CD4-positive, alpha-beta T cell treated with Interleukin-10 for 1 hour (primary cell): ENCODE data around the gene TOP3B.

Experiments used
- DNase-seq: peaks from one replicate; pipeline ENCODE4 v3.0.0-alpha.2; 2020

The TOP3B gene

DNA sequence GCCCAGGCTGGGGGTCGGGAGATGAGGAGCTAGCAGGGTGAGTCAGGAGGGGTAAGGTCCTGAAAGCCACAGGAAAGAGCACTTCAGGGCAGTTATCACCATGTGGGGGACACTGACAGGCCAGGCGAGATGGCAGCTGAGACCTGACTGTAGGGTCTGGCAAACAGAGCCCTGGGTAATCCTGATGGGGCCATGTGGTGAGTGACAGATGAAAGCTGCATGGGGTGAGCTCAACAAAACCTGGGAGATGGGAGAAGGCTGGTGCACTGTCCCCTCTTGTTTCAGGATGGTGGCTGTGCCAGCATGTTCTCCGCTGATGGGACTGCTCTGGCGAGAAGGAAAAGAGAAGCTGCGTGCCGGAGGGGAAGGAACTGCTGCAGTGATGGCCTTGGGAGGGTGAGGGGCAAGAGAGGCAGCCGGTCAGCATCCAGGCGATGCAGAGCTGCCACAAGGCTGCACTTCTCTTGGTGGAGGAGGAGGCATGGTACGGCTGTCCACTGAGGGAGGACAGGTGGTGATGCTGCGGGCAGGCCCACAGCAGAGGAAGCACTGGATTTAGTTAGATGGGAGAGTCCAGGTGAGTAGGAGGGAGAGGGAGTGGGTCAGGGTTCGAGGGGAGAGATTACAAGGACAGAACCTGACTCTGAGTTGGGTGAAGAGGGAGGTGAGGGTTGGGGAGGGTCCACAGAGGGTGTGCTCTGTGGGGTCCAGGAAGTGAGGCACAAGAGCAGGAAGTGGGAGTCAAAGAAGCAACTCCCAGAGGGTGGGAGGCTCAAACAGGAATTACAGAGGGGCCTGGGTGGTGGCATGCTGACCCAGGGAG, 3.8 kb downstream of the TOP3B start:
- DNase-seq, result no peak

DNA sequence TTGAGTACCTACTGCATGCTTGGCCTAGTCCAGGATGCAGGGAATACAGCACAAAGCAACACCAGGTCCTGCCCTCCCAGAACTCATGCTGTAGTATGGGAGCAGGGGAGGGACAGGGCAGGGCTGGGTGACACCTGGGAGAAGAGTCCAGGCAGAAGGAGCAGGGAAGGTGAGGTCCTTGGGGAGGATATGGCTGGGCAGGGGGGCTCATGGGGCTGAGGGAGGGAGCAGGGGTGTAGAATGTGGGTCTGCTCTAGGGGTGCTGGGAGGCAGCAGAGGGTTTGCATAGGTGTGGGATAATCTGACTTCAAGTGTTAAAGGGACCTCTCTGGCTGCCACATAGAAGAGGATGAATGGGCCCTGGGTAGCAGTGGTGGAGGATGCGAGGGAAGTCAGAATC, 4.8 kb downstream of the TOP3B start:
- DNase-seq, result no peak

GRCh38 chr22:21975854-21976345, 6.7 kb downstream of the TOP3B start:
- no peak for DNase-seq

DNA sequence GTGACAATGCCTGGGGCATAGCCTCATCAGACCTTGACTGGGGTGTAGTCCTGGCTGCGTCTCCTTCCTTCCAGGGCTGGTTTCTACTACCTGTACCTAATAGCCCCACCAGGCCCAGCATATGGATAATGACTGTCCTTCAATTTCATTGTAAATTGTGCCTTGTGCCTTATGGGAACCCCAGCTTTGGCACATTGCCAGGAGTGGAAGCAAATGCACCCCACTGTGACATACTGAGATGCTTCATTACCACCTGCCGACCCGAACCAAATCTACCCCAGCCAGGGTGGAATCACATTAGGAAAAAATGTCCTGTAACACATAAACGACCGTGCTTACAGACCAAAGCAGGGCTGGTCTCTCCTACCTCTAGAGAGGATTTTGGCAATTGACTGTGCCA, 7.3 kb downstream of the TOP3B start:
- no peak for DNase-seq

GRCh38 chr22:21974058-21974649, 8.4 kb downstream of the TOP3B start:
- no peak for DNase-seq

DNA sequence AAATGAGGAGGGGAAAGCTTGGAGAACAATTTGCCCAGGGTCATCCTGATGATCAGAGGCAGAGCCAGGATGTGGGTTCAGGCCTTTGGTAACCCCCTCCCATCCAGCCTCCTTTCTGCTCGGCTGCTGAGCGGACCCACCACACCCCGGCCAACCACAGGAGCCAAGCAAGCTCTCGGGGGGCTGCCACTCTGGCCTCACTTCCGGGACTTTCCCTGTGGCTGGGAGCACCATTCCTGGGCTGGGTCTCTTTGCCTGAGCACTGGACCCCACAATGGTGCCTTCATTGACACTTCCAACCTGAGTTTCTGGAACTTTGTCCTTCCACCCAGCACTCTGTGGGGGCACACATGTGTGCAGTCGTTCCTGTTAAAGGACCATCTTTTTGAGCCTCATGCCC, 9.8 kb downstream of the TOP3B start:
- DNase-seq, result no peak

- DNase-seq, result peak; percentile 51
Measured at GRCh38 chr22:21972293-21972779, 10.3 kb downstream of the TOP3B start.

DNA sequence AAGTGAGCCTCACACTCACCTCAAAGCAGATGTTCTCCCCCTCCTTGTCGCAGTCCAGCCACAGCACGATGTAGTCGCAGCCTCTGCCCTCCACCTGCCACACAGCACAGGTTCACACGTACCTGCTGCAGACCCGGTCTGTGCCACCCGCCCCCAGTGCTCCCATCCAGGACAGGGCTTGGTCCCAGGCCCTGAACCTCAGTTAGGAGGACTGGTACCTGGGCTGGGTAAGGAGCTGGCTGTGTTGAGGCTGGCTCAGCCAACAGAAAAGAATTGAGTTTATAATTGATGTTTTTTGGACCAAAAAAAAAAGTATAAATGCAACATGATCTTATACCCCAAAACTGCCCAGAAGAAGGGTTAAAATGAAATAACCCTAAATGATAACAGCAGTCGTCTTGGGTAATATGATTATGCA, 10.7 kb downstream of the TOP3B start:
- DNase-seq, result no peak

GRCh38 chr22:21970800-21971617, 11.6 kb downstream of the TOP3B start:
- no peak for DNase-seq

- no peak for DNase-seq
Measured at GRCh38 chr22:21970037-21970799, 12.4 kb downstream of the TOP3B start.

DNA sequence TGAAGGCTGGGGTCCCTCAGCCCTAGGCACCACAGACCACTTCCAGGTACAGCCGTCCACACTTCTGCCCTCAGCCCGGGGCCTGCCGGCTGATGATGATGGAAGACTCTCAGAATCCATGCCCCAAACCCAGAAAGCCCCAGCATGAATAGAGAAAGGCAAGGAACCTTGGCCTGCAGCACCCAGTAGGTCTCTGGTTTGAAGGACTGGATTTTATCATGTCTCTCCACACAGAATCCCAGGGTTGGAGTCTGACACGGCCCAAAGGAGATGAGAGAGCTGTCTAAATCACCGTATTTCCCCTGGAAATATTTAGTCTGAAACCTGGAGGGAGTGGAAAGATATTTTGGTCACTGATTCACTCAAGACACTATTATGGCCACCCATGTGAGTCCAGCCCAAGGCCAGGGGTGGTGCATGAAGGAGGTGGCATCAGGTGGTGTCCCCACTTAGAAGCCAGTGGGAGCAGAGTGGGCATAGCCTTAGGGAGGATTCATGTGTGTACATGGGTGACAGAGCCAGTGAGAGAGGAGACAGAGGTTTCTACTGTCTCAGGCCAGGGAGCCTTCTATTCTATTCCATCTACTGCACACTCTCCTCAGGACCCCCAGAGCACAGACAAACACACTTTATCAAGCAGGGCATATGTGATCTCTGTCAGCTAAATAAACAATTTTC, 14.0 kb downstream of the TOP3B start:
- no peak for DNase-seq

GRCh38 chr22:21967693-21968271, 14.8 kb downstream of the TOP3B start:
- no peak for DNase-seq

GRCh38 chr22:21966643-21967516, 15.7 kb downstream of the TOP3B start:
- no peak for DNase-seq

DNA sequence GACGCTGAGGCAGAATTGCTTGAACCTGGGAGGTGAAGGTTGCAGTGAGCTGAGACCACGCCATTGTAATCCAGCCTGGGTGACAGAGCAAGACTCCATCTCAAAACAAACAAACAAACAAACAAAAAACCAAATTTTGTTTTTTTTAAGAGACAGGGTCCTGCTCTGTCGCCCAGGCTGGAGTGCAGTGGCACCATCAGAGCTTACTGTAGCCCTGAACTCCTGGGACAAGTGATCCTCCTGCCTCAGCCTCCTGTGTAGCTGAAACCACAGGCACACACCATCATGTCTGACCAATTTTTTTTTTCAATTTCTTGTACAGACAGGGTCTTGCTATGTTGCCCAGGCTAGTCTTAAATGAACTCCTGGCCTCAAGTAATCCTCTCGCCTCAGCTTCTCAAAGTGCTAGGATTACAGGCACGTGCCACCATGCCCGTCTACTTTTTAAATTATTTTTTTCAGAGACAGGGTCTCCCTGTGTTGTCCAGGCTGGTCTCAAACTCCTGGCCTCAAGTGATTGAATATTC, 16.8 kb downstream of the TOP3B start:
- no peak for DNase-seq

DNA sequence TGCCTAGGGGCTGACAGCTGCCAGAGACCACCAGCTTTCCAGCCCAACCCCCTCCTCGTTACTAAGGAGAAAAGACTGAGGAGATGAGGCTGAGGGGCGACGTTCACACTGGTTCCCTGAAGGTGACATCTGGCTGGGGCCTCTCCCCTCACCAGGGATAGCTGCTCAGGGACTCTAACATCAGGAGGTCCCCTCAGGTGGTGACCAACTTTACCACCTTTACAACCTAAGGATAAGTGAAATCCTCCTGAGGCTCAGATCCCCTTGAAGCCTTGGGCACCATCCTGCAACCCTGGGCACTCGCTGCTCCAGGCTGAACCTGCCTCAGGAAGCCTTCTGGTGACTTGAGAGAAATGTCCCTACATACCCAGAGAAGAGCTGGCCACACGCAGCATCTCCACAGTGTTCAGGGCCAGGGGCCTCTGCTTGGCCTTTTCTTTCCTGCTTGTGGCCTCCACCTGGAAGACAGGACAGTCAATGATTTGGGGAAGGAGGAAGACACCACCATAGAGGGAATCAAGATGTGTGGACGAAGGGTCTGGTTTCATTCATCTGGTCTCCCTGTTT, 17.6 kb downstream of the TOP3B start:
- no peak for DNase-seq

- no peak for DNase-seq
Measured at GRCh38 chr22:21964234-21964633, 18.4 kb downstream of the TOP3B start.

GRCh38 chr22:21963790-21964211, 18.8 kb downstream of the TOP3B start:
- DNase-seq, result no peak

DNA sequence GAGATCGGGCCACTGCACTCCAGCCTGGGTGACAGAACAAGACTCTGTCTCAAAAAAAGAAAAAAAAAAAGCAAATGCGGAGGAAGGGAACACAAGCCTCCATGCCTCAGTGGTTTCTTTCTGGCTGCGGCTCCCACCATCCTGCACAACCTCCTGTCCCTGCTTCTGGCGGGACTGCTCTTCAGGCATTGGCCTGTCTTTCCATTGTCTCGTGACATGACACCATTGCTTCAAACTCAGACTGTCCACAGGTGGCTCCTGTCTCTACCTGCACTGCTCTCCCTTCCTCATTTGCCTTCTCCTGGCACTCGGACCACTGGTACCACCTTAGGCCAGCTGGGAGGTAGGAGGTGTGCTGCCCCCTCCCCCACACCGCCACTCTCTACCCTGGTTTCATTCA, 19.3 kb downstream of the TOP3B start:
- no peak for DNase-seq

GRCh38 chr22:21962655-21962949, 20.0 kb downstream of the TOP3B start:
- DNase-seq, result no peak
